ENCODE measurements around the gene PTPRA. TPM values are rescaled to one million over a fixed set of nuclear protein-coding genes. Genes with fewer than 3 reads are reported as not detected.
A peak's percentile ranks its signal among the peaks of the same experiment; 100 is the strongest.

Gene PTPRA
- total and polyA plus RNA-seq, 2 of the 13 experiments (the other 11 are each of a cell fraction or from before 2014, with no cell fraction given), result 47.2 to 127 TPM

- peak; percentile 58; the same call in 1 of the 2 replicates for TF ChIP-seq PAXIP1 (CRISPR knock-in tag; conservative IDR thresholded peaks at IDR 0.05)
- 0 out of 2 replicates have a peak, but pooled peaks have one; percentile 40 for TF ChIP-seq ZNF761 (CRISPR knock-in tag; conservative IDR thresholded peaks at IDR 0.05)
- 0 out of 2 replicates have a peak, but pooled peaks have one; percentile 22 for TF ChIP-seq THAP8 (CRISPR knock-in tag; IDR thresholded peaks at IDR 0.05; ENCODE audit: borderline replicate concordance)
- 0 out of 2 replicates have a peak, but pooled peaks have one; percentile 53 for TF ChIP-seq ZNF383 (CRISPR knock-in tag; IDR thresholded peaks at IDR 0.05; ENCODE audit: borderline replicate concordance)
- 0 out of 2 replicates have a peak, but pooled peaks have one; percentile 48 for TF ChIP-seq ZNF879 (CRISPR knock-in tag; IDR thresholded peaks at IDR 0.05)
- 0 out of 2 replicates have a peak, but pooled peaks have one; percentile 28 for TF ChIP-seq HOMEZ (CRISPR knock-in tag; IDR thresholded peaks at IDR 0.05; ENCODE audit: low read depth)
- TF ChIP-seq MYC (CRISPR knock-in tag; IDR thresholded peaks at IDR 0.05; ENCODE audit: borderline replicate concordance), result peak; percentile 25; the same call in 1 of the 2 replicates
- peak; percentile 93 for TF ChIP-seq PITX1 (CRISPR knock-in tag; IDR thresholded peaks at IDR 0.05)
- 0 out of 2 replicates have a peak, but pooled peaks have one; percentile 5 for TF ChIP-seq SALL1 (CRISPR knock-in tag; IDR thresholded peaks at IDR 0.05)
- 0 out of 2 replicates have a peak, but pooled peaks have one; percentile 27 for TF ChIP-seq IRF2 (CRISPR knock-in tag; IDR thresholded peaks at IDR 0.05)
- 0 out of 2 replicates have a peak, but pooled peaks have one; percentile 28 for TF ChIP-seq ZNF274 (CRISPR knock-in tag; IDR thresholded peaks at IDR 0.05)
- TF ChIP-seq GATAD2A (CRISPR knock-in tag; IDR thresholded peaks at IDR 0.05), result 0 out of 2 replicates have a peak, but pooled peaks have one; percentile 16
- peak; percentile 71; the same call in 1 of the 2 replicates for TF ChIP-seq HDAC2 (CRISPR knock-in tag; IDR thresholded peaks at IDR 0.05)
Measured at GRCh38 chr20:3022559-3023490, 149.5 kb downstream of the PTPRA start (continued).
